ENCODE data around the gene ZMYM4. TPM values are rescaled to one million over a fixed set of nuclear protein-coding genes. Genes with fewer than 3 reads are reported as not detected.
"Not testable (repeated sequence)": the region's sequence is repeated elsewhere in the genome, so short reads cannot be mapped to it uniquely, and the experiment has no call there.

Gene ZMYM4
- total and polyA plus RNA-seq, 12 donors: 6.7 to 37.7 (median 34.1) TPM

GRCh38 chr1:35461966-35462651, 193.6 kb downstream of the ZMYM4 start:
- H3K36me3 ChIP-seq: peaks cover 0 to 100% (median 47%) of the 10 kb centered on the region in 9 donors
- H3K4me3 ChIP-seq: no peak overlapping the region
- TF ChIP-seq CTCF (IDR thresholded peaks at IDR 0.05): no peak
- H3K9me3 ChIP-seq: peaks cover 0 to 6% (median 0%) of the 10 kb centered on the region in 11 donors
- H3K27me3 ChIP-seq: no peaks in the 10 kb centered on the region
- ATAC-seq (no peak), DNase-seq (no peak)
- WGBS, 2 donors: 78 to 82% methylated on average over 5 of the region's 5 CpGs
- intact Hi-C loops (cut with DNase I): no loop called here
- peaks cover 0 to 10% (median 0%) of the 10 kb centered on the region in 9 donors for H3K4me1 ChIP-seq
- no peak overlapping the region for H3K27ac ChIP-seq

- DNase-seq: no peak
- intact Hi-C loops (cut with DNase I): no loop called here
- 39 to 68% methylated on average over 2 of the region's 2 CpGs for WGBS, 2 donors
- peak in 3 of 8 donors; percentile 31 to 33 (median 33) for ATAC-seq
- H3K4me3 ChIP-seq: no peak overlapping the region
- no peaks in the 10 kb centered on the region for H3K27me3 ChIP-seq
- peaks cover 0 to 6% (median 0%) of the 10 kb centered on the region in 11 donors for H3K9me3 ChIP-seq
- H3K36me3 ChIP-seq: peaks cover 0 to 97% (median 43%) of the 10 kb centered on the region in 9 donors
- TF ChIP-seq CTCF (IDR thresholded peaks at IDR 0.05): no peak
- no peak overlapping the region for H3K27ac ChIP-seq
- peaks cover 0 to 10% (median 0%) of the 10 kb centered on the region in 9 donors for H3K4me1 ChIP-seq
Observed at GRCh38 chr1:35463232-35463631, 194.7 kb downstream of the ZMYM4 start.

GRCh38 chr1:35463749-35464148, 195.2 kb downstream of the ZMYM4 start:
- H3K4me1 ChIP-seq: peaks cover 0 to 10% (median 0%) of the 10 kb centered on the region in 9 donors
- intact Hi-C loops (cut with DNase I): not testable (repeated sequence)

GRCh38 chr1:35466120-35466519, 197.6 kb downstream of the ZMYM4 start:
- no peak for TF ChIP-seq CTCF (IDR thresholded peaks at IDR 0.05)
- intact Hi-C loops (cut with DNase I): no loop called here
- Histone ChIP-seq H3K9me3 (peaks cover 0 to 6% (median 0%) of the 10 kb centered on the region in 11 donors), H3K27ac (peak overlapping the region in 1 of 10 donors; percentile 24), H3K4me3 (no peak overlapping the region), H3K36me3 (peaks cover 0 to 97% (median 50%) of the 10 kb centered on the region in 9 donors), H3K27me3 (no peaks in the 10 kb centered on the region), H3K4me1 (peaks cover 0 to 17% (median under 1%) of the 10 kb centered on the region in 9 donors)
- DNase-seq (no peak), ATAC-seq (peak in 4 of 8 donors; percentile 30 to 68 (median 44))
- 58 to 66% methylated on average over 1 of the region's 1 CpG for WGBS, 2 donors

More at GRCh38 chr1:35463749-35464148, 195.2 kb downstream of the ZMYM4 start:
- H3K27me3 ChIP-seq, ATAC-seq, DNase-seq, H3K27ac ChIP-seq, H3K9me3 ChIP-seq, H3K4me3 ChIP-seq: not testable (repeated sequence)
- peaks cover 0 to 97% (median 45%) of the 10 kb centered on the region in 9 donors for H3K36me3 ChIP-seq
- WGBS, 2 donors: 92 to 100% methylated on average over 2 of the region's 2 CpGs
